Endodermal cell (in vitro differentiated cells): ENCODE results near the gene RAB7B. TPM values are rescaled to one million over a fixed set of nuclear protein-coding genes. Genes with fewer than 3 reads are reported as not detected.

ENCODE experiments used
- DNase-seq: peaks from one replicate; pipeline ENCODE4 v3.0.0-alpha.2; 2017
- H3K27ac ChIP-seq: 2 replicates; pipeline ENCODE4 v1.5.1; 2013; ENCODE audit warnings: mild to moderate bottlenecking, low read depth, low read length, moderate library complexity
- H3K27me3 ChIP-seq: 2 replicates; pipeline ENCODE4 v1.6.1; 2013; ENCODE audit warnings: mild to moderate bottlenecking, low read length, moderate library complexity; ENCODE audit not compliant: insufficient read depth, control insufficient read depth, poor library complexity, severe bottlenecking
- H3K36me3 ChIP-seq: 2 replicates; pipeline ENCODE4 v1.7.0; 2013; ENCODE audit warnings: mild to moderate bottlenecking, low read length, moderate library complexity; ENCODE audit not compliant: control insufficient read depth, insufficient read depth
- H3K4me1 ChIP-seq: one replicate; pipeline ENCODE4 v1.7.0; 2013; ENCODE audit warnings: low read length; ENCODE audit not compliant: control insufficient read depth, insufficient read depth
- H3K4me3 ChIP-seq: 2 replicates; pipeline ENCODE4 v1.5.1; 2013; ENCODE audit warnings: mild to moderate bottlenecking, low read length, moderate library complexity
- H3K9ac ChIP-seq: 2 replicates; pipeline ENCODE4 v1.6.1; 2013; ENCODE audit warnings: mild to moderate bottlenecking, low read length, moderate library complexity; ENCODE audit not compliant: poor library complexity, severe bottlenecking; ENCODE audit errors: extremely low read depth
- H3K9me3 ChIP-seq: 2 replicates; pipeline ENCODE4 v1.6.1; 2013; ENCODE audit warnings: mild to moderate bottlenecking, low read length, moderate library complexity; ENCODE audit not compliant: control insufficient read depth
- H3K27ac Mint-ChIP-seq: 2 replicates; pipeline ENCODE4 v1.8.0; 2020; ENCODE audit warnings: mixed read lengths
- H3K27me3 Mint-ChIP-seq: 2 replicates; pipeline ENCODE4 v1.8.0; 2021; ENCODE audit warnings: mild to moderate bottlenecking, mixed read lengths; ENCODE audit not compliant: insufficient read depth
- H3K36me3 Mint-ChIP-seq: 2 replicates; pipeline ENCODE4 v1.8.0; 2020; ENCODE audit warnings: low read depth, mixed read lengths
- H3K4me1 Mint-ChIP-seq: 2 replicates; pipeline ENCODE4 v1.8.0; 2020; ENCODE audit warnings: mixed read lengths
- H3K4me3 Mint-ChIP-seq: 2 replicates; pipeline ENCODE4 v1.8.0; 2020; ENCODE audit warnings: mild to moderate bottlenecking, moderate library complexity, mixed read lengths
- H3K9me3 Mint-ChIP-seq: 2 replicates; pipeline ENCODE4 v1.8.0; 2020; ENCODE audit warnings: mild to moderate bottlenecking, mixed read lengths
- CTCF ChIP-seq: fragments of 200-600 bp; sonication (generic); conservative IDR thresholded peaks from 2 replicates; pipeline ENCODE4 v1.5.0; 2021; ENCODE audit warnings: antibody characterized with exemption, mild to moderate bottlenecking
- WGBS, 2 experiments: methylation state at CpG; one replicate each; pipeline versions ENCODE4 v1.1.5 to v1.1.7; 2013; ENCODE audit warnings: missing lambda C conversion rate in 2 of 2, mixed read lengths in 1 of 2; ENCODE audit not compliant: insufficient coverage in 1 of 2, insufficient read length in 1 of 2; 5-methylcytosine and 5-hydroxymethylcytosine counted together
- total RNA-seq, 2 donors: library from RNA; stranded (reverse); fragmentation: NEBNext Ultra II Directional in 1 of 2; extraction: Animal tissue kit (Norgen Biotek cat#: 25700) in 1 of 2; gene quantifications; 2 replicates in 1 of 2; 3 replicates in 1 of 2; pipeline ENCODE4 v1.2.1, GENCODE V29; 2021

RAB7B gene
- total RNA-seq, 2 donors from 2014 or later, result not detected

DNA sequence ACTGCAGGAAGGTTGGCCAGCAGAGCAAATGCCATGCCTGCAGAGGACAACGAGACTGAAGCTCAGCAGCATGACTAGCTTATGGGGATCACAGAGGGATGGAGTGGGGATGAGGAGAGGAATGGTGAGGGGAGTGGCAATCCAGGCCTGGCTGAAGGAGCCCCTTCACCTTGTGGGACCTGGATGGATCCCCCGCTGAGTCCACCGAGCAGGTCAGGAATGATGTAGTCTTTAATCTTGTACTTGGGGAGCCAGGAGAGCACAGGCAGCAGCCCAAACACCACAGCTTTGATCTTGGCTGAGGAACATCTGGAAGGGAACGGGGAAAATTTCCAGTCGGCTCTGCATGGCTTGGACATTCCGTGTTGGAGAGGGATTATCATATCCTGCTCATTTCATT lies 70.4 kb downstream of the RAB7B start:
- Histone ChIP-seq H3K27ac (no peak overlapping the region), H3K36me3 (no peaks in the 10 kb centered on the region), H3K27me3 (no peaks in the 10 kb centered on the region), H3K9me3 (no peaks in the 10 kb centered on the region), H3K9ac (no peak overlapping the region), H3K4me1 (peaks cover 12% of the 10 kb centered on the region), H3K4me3 (no peak overlapping the region)
- DNase-seq, result no peak
- Mint-ChIP-seq H3K27ac (no peak overlapping the region), H3K4me1 (peaks cover 22% of the 10 kb centered on the region), H3K36me3 (no peaks in the 10 kb centered on the region), H3K4me3 (no peak overlapping the region), H3K9me3 (no peaks in the 10 kb centered on the region), H3K27me3 (peaks cover 10% of the 10 kb centered on the region)
- 93 to 98% methylated on average over 6 of the region's 6 CpGs for WGBS, 2 experiments
- TF ChIP-seq CTCF, result no peak

DNA sequence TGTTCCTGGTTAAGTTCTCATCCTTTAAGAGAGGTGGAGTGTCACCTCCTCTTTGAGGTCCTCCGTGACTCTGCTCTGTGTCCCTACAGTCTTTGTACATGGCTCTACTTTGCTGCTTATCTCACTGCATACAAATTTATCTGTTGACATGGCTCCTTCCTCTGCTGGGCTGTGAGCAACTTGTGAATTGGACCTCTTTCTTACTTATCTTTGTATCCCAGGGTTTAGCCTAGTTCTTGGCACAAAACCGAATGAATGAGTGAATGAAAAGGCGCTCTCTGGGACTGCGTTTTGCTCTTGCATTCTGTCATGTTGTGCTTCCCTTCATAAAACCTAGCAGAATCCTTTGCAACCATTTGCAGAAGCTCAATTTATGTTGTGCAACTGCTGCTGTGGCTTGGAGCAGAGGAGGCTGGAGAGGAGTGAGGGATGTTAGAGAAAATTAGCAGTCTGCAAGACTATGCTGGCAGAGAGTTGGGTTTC lies 72.4 kb downstream of the RAB7B start:
- Histone ChIP-seq H3K9ac (no peak overlapping the region), H3K27me3 (no peaks in the 10 kb centered on the region), H3K4me1 (peaks cover 12% of the 10 kb centered on the region), H3K27ac (no peak overlapping the region), H3K36me3 (no peaks in the 10 kb centered on the region), H3K9me3 (no peaks in the 10 kb centered on the region), H3K4me3 (no peak overlapping the region)
- no peak for DNase-seq
- no peaks in the 10 kb centered on the region for H3K36me3 Mint-ChIP-seq
- peaks cover 20% of the 10 kb centered on the region for H3K4me1 Mint-ChIP-seq
- H3K9me3 Mint-ChIP-seq, result no peaks in the 10 kb centered on the region
- no peak for TF ChIP-seq CTCF
- no peak overlapping the region for H3K27ac Mint-ChIP-seq
- H3K27me3 Mint-ChIP-seq, result peaks cover 3% of the 10 kb centered on the region
- WGBS, 2 experiments, result 83 to 95% methylated on average over 4 of the region's 4 CpGs
- no peak overlapping the region for H3K4me3 Mint-ChIP-seq

DNA sequence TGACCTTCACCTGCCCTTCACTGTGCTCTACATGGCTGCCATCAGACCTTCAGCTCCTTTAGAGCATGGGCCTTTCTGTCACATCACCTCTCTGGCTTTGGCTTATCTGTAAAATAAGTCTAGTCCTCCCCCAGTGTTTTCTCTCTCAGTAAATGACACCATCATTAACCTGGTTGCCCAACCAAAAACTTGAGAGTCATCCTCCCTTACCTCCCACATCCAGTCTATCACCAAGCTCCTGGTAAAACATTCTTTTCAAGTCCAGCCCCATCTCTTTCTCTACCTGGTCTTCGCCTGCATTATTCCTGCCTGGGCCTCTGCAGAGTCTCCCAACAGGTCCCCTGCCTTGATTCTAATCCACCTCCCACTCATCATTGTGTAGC lies 73.0 kb downstream of the RAB7B start:
- Histone ChIP-seq H3K9me3 (no peaks in the 10 kb centered on the region), H3K36me3 (no peaks in the 10 kb centered on the region), H3K9ac (no peak overlapping the region), H3K27me3 (no peaks in the 10 kb centered on the region), H3K4me3 (no peak overlapping the region), H3K4me1 (peaks cover 12% of the 10 kb centered on the region), H3K27ac (no peak overlapping the region)
- WGBS, 2 experiments, result 96 to 100% methylated on average over 1 of the region's 1 CpG
- Mint-ChIP-seq H3K27ac (no peak overlapping the region), H3K4me1 (peaks cover 20% of the 10 kb centered on the region), H3K4me3 (no peak overlapping the region), H3K9me3 (no peaks in the 10 kb centered on the region), H3K36me3 (no peaks in the 10 kb centered on the region), H3K27me3 (peaks cover 3% of the 10 kb centered on the region)
- no peak for DNase-seq
- TF ChIP-seq CTCF, result no peak
